Measurements from ENCODE around the gene GIPC2. TPM values are rescaled to one million over a fixed set of nuclear protein-coding genes. Genes with fewer than 3 reads are reported as not detected.
"Not testable (repeated sequence)": the region's sequence is repeated elsewhere in the genome, so short reads cannot be mapped to it uniquely, and the experiment has no call there.

The GIPC2 gene, protein sequence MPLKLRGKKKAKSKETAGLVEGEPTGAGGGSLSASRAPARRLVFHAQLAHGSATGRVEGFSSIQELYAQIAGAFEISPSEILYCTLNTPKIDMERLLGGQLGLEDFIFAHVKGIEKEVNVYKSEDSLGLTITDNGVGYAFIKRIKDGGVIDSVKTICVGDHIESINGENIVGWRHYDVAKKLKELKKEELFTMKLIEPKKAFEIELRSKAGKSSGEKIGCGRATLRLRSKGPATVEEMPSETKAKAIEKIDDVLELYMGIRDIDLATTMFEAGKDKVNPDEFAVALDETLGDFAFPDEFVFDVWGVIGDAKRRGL
- under 1 TPM; 0.18 to 0.41 TPM for total RNA-seq

GRCh38 chr1:78045926-78046778, at the start of gene GIPC2:
GIPC2 (plus strand) TSS chr1:78045966; CDS start chr1:78046095, 129 bp downstream.
- POLR2A ChIA-PET: interaction anchor here (1.0 to 5.2 kb wide), 3 partner anchors 41 to 68 kb away, joined by 3 to 34 read pairs (median 9); partner anchors contain the start of genes DNAJB4 and FUBP1
- Mint-ChIP-seq H3K4me1 (ENCODE audit: low read depth) (peaks cover 37% of the 10 kb centered on the region), H3K27ac (peak within 1 kb of the TSS; percentile 30), H3K36me3 (ENCODE audit: low read depth) (no peaks in the 10 kb centered on the region), H3K9me3 (no peaks in the 10 kb centered on the region), H3K4me3 (peak within 1 kb of the TSS; percentile 76), H3K27me3 (peaks cover 42% of the 10 kb centered on the region)
- CTCF ChIA-PET: interaction anchor here (0.7 to 2.6 kb wide), 3 partner anchors 33 to 68 kb away, joined by 3 to 11 read pairs (median 5); partner anchors contain the start of gene DNAJB4
- intact Hi-C loops (cut with micrococcal nuclease): loop anchor here (5.0 kb wide), 1 partner anchor 66 kb away; no protein-coding TSS in a partner anchor
- ATAC-seq (peak; percentile 53), DNase-seq (peak; percentile 42)
- TF ChIP-seq CTCF (IDR thresholded peaks at IDR 0.05): no peak

DNA sequence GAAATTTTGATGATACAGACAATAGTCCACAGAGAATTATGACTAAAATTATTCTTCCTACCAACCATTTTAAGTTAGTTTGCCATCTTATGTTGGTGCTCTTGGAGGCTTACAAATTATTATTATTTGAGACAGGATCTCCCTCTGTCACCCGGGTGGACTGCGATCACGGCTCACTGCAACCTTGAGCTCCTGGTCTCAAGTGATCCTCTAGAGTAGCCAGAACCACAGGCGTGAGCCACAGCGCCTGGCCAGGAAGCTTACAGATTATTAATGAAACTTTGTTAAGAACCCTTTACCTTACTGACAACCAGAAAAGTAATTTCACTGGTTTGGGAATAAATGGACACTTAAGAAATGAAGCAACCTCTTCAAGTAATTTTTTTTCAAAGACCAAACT, 49.0 kb upstream of the GIPC2 start:
- H3K36me3 Mint-ChIP-seq (ENCODE audit: low read depth): peaks cover 14% of the 10 kb centered on the region
- H3K27me3 Mint-ChIP-seq: no peaks in the 10 kb centered on the region
- peaks cover 4% of the 10 kb centered on the region for H3K4me1 Mint-ChIP-seq (ENCODE audit: low read depth)
- intact Hi-C loops (cut with micrococcal nuclease): no loop called here
- no peak overlapping the region for H3K4me3 Mint-ChIP-seq
- DNase-seq (no peak), ATAC-seq (no peak)
- ChIA-PET POLR2A (interaction anchor here (2.0 to 2.1 kb wide), 2 partner anchors 8 to 18 kb away, joined by 9 to 19 read pairs; partner anchors contain the start of genes DNAJB4 and FUBP1), CTCF (no interaction called here)
- no peak overlapping the region for H3K27ac Mint-ChIP-seq
- no peak for TF ChIP-seq CTCF (IDR thresholded peaks at IDR 0.05)
- H3K9me3 Mint-ChIP-seq: no peaks in the 10 kb centered on the region

DNA sequence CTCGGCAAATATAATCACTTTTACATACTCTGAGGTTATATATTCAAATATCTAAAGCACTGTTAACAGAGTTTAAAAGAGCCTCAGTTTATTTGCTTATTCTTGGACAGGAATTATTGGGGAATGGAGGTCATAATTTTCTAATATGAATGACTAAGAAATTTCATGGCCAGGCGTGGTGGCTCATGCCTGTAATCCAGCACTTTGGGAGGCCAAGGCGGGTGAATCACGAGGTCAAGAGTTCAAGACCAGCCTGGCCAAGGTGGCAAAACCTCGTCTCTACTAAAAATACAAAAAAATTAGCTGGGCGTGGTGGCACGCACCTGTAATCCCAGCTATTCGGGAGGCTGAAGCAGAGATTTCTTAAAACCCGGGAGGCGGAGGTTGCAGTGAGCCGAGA, 45.2 kb upstream of the GIPC2 start:
- H3K4me1 Mint-ChIP-seq (ENCODE audit: low read depth): peaks cover 22% of the 10 kb centered on the region
- POLR2A ChIA-PET: interaction anchor here (1.1 to 9.3 kb wide), 3 partner anchors 12 to 49 kb away, joined by 3 to 203 read pairs (median 5); partner anchors contain the start of gene FUBP1
- ATAC-seq; H3K27me3 Mint-ChIP-seq; H3K36me3 Mint-ChIP-seq (ENCODE audit: low read depth); H3K9me3 Mint-ChIP-seq; intact Hi-C loops (cut with micrococcal nuclease); H3K4me3 Mint-ChIP-seq; H3K27ac Mint-ChIP-seq; DNase-seq: not testable (repeated sequence)
- CTCF ChIA-PET: interaction anchor here (1.1 kb wide), 1 partner anchor 113 kb away, joined by 3 read pairs; no protein-coding TSS in a partner anchor

- no peak for ATAC-seq
- Mint-ChIP-seq H3K27ac (peak overlapping the region; percentile 50), H3K4me1 (ENCODE audit: low read depth) (peaks cover 35% of the 10 kb centered on the region), H3K9me3 (no peaks in the 10 kb centered on the region), H3K4me3 (peak overlapping the region; percentile 33), H3K36me3 (ENCODE audit: low read depth) (peaks cover 4% of the 10 kb centered on the region), H3K27me3 (peaks cover 2% of the 10 kb centered on the region)
- intact Hi-C loops (cut with micrococcal nuclease): no loop called here
- POLR2A ChIA-PET: interaction anchor here (0.7 to 9.3 kb wide), 14 partner anchors 8 to 227 kb away, joined by 3 to 203 read pairs (median 7); partner anchors contain the start of genes FUBP1, GIPC2 and MIGA1
- CTCF ChIA-PET: interaction anchor here (1.3 to 2.6 kb wide), 3 partner anchors 8 to 111 kb away, joined by 6 to 34 read pairs (median 6); no protein-coding TSS in a partner anchor
- no peak for DNase-seq
- TF ChIP-seq CTCF (IDR thresholded peaks at IDR 0.05): no peak
These were observed 42.6 kb upstream of the GIPC2 start for GRCh38 chr1:78003070-78003746.
